Neural cell (in vitro differentiated cells): ENCODE results near the gene TGFBR3. TPM values are rescaled to one million over a fixed set of nuclear protein-coding genes. Genes with fewer than 3 reads are reported as not detected.

Experiments
- H2AFZ ChIP-seq: fragments of 200-600, 300-800 bp; sonication (generic), shearing (Covaris generic); 2 replicates; pipeline ENCODE4 v1.6.0; 2014; ENCODE audit warnings: low read depth, mild to moderate bottlenecking, antibody characterized with exemption, low read length, moderate library complexity
- H3F3A ChIP-seq: fragments of 200-600 bp; shearing (Covaris generic); 2 replicates; pipeline ENCODE4 v1.6.1; 2016; ENCODE audit warnings: mild to moderate bottlenecking, moderate library complexity, mixed read lengths, antibody characterized with exemption, low read length; ENCODE audit not compliant: insufficient read depth, poor library complexity, severe bottlenecking
- H3K27ac ChIP-seq: fragments of 200-600, 300-800 bp; sonication (generic), shearing (Covaris generic); 2 replicates; pipeline ENCODE4 v1.5.1; 2014; ENCODE audit warnings: mild to moderate bottlenecking, low read length, moderate library complexity
- H3K27me3 ChIP-seq: fragments of 300-800, 200-600 bp; sonication (generic), shearing (Covaris generic); 2 replicates; pipeline ENCODE4 v1.6.0; 2014; ENCODE audit warnings: mild to moderate bottlenecking, low read depth, low read length, moderate library complexity; ENCODE audit not compliant: insufficient read depth
- H3K36me3 ChIP-seq: fragments of 300-800, 200-600 bp; sonication (generic), shearing (Covaris generic); 2 replicates; pipeline ENCODE4 v1.5.1; 2014; ENCODE audit warnings: mild to moderate bottlenecking, antibody characterized with exemption, low read length, moderate library complexity; ENCODE audit not compliant: insufficient read depth
- H3K4me2 ChIP-seq: fragments of 300-800, 200-600 bp; sonication (generic), shearing (Covaris generic); 2 replicates; pipeline ENCODE4 v1.6.0; 2014; ENCODE audit warnings: mild to moderate bottlenecking, low read length
- H3K4me3 ChIP-seq: fragments of 300-800, 200-600 bp; sonication (generic), shearing (Covaris generic); 2 replicates; pipeline ENCODE4 v1.5.1; 2014; ENCODE audit warnings: mild to moderate bottlenecking, low read length, moderate library complexity
- H3K79me2 ChIP-seq: fragments of 200-600 bp; shearing (Covaris generic); replicated peaks from 2 replicates; pipeline ENCODE4 v1.6.0; 2014; ENCODE audit warnings: mild to moderate bottlenecking, low read length, moderate library complexity; ENCODE audit not compliant: insufficient read depth
- H3K9ac ChIP-seq: fragments of 300-800, 200-600 bp; sonication (generic), shearing (Covaris generic); 2 replicates; pipeline ENCODE4 v1.6.1; 2016; ENCODE audit warnings: mild to moderate bottlenecking, low read length, mixed read lengths
- H3K9me2 ChIP-seq: fragments of 200-600 bp; shearing (Covaris generic); 2 replicates; pipeline ENCODE4 v1.6.1; 2016; ENCODE audit warnings: mild to moderate bottlenecking, low read length, mixed read lengths; ENCODE audit not compliant: insufficient read depth
- H3K9me3 ChIP-seq: fragments of 200-600, 300-800 bp; sonication (generic), shearing (Covaris generic); 2 replicates; pipeline ENCODE4 v1.6.1; 2016; ENCODE audit warnings: mild to moderate bottlenecking, mixed run types, low read length, moderate library complexity, mixed read lengths
- H4K20me1 ChIP-seq: fragments of 200-600 bp; shearing (Covaris generic); 2 replicates; pipeline ENCODE4 v1.6.1; 2016; ENCODE audit warnings: mild to moderate bottlenecking, mixed run types; ENCODE audit not compliant: insufficient read depth
- CTCF ChIP-seq: fragments of 450-650 bp; IDR thresholded peaks from 2 replicates; pipeline ENCODE4 v1.5.1; 2014; ENCODE audit warnings: antibody characterized with exemption, mild to moderate bottlenecking, moderate library complexity; ENCODE audit not compliant: poor library complexity, severe bottlenecking
- EP300 ChIP-seq: fragments of 450-650 bp; conservative IDR thresholded peaks from 2 replicates; pipeline ENCODE4 v1.6.1; 2014; ENCODE audit warnings: antibody characterized with exemption, mild to moderate bottlenecking, moderate library complexity; ENCODE audit not compliant: poor library complexity, severe bottlenecking
- EZH2 ChIP-seq: fragments of 200-600, 300-800 bp; shearing (Covaris generic), sonication (generic); IDR thresholded peaks from 2 replicates; pipeline ENCODE4 v1.6.1; 2014; ENCODE audit warnings: antibody characterized with exemption, low read length, borderline replicate concordance, mild to moderate bottlenecking; ENCODE audit not compliant: insufficient read depth, poor library complexity, severe bottlenecking
- MXI1 ChIP-seq: fragments of 450-650 bp; conservative IDR thresholded peaks from 2 replicates; pipeline ENCODE4 v1.6.1; 2014; ENCODE audit warnings: antibody characterized with exemption, mild to moderate bottlenecking; ENCODE audit not compliant: poor library complexity, severe bottlenecking
- POLR2AphosphoS5 ChIP-seq: IDR thresholded peaks from 2 replicates; pipeline ENCODE4 v1.6.1; 2012
- RAD21 ChIP-seq: fragments of 450-650 bp; conservative IDR thresholded peaks from 2 replicates; pipeline ENCODE4 v1.6.1; 2014; ENCODE audit warnings: antibody characterized with exemption, mild to moderate bottlenecking, moderate library complexity
- SMC3 ChIP-seq: fragments of 450-650 bp; conservative IDR thresholded peaks from 2 replicates; pipeline ENCODE4 v1.6.1; 2014; ENCODE audit warnings: antibody characterized with exemption, mild to moderate bottlenecking, moderate library complexity; ENCODE audit not compliant: poor library complexity
- TAF1 ChIP-seq: IDR thresholded peaks from 2 replicates; pipeline ENCODE4 v1.6.1; 2012; ENCODE audit warnings: low read depth
- polyA plus RNA-seq: library from polyadenylated mRNA; depleted of rRNA; stranded (reverse); fragments of >200 nt; gene quantifications from 2 replicates; pipeline ENCODE4 v1.2.3, GENCODE V29; 2014
- TF ChIP-seq, protein P1 (sequence below): IDR thresholded peaks from 2 replicates; pipeline ENCODE4 v1.6.1; 2012; ENCODE audit warnings: borderline replicate concordance

Gene TGFBR3
- polyA plus RNA-seq, 1 donor from 2014 or later, result 0.25 TPM

DNA sequence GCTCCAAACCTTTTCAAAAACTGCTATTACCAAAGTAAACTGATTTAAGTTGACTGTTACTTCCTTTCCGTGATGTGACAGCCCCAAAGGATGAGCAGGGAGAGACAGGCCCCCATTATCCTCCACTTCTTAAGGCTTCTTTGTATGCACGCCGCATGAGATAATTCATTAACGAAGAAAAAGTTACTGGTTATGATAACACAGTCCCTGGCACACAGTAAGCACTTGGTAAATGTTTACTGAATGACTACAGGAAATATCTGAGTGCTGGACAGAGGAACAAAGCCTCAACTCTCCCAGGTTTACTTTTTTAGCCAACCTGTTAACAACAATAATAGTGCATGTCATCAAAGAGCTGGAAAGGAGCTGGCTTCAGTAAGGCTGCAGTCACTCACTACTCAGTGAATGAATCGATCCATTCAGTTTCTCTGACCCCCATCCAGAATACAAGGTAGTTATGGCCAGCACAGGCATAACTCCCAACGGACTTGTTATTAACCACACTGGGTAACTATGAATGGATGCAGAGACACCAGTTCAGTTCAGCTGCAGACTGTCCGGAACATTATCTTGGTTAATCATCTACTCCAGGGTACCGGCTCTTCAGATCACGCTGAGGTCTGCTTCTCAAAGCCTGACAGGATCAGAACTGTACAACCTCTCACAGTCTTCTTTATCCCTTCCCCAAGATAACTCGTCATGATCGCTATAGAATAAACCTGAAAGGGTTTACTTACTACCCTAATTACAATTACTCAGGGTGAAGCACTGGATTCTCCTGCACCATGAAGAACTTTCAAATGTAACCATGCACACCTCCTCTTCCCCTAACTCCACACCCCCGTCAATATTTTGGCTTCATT is 58.3 kb downstream of the TGFBR3 start:
- H3K9me3 ChIP-seq, result no peaks in the 10 kb centered on the region
- H3F3A ChIP-seq, result no peaks in the 10 kb centered on the region
- no peaks in the 10 kb centered on the region for H3K36me3 ChIP-seq
- no peaks in the 10 kb centered on the region for H4K20me1 ChIP-seq
- H3K4me3 ChIP-seq, result no peak overlapping the region
- no peak overlapping the region for H3K4me2 ChIP-seq
- H2AFZ ChIP-seq, result no peak overlapping the region
- TF ChIP-seq CTCF (no peak), MXI1 (no peak), TAF1 (no peak), POLR2AphosphoS5 (no peak), RAD21 (no peak), SMC3 (no peak), EZH2 (no peak), EP300 (no peak)
- TF ChIP-seq, protein P1, sequence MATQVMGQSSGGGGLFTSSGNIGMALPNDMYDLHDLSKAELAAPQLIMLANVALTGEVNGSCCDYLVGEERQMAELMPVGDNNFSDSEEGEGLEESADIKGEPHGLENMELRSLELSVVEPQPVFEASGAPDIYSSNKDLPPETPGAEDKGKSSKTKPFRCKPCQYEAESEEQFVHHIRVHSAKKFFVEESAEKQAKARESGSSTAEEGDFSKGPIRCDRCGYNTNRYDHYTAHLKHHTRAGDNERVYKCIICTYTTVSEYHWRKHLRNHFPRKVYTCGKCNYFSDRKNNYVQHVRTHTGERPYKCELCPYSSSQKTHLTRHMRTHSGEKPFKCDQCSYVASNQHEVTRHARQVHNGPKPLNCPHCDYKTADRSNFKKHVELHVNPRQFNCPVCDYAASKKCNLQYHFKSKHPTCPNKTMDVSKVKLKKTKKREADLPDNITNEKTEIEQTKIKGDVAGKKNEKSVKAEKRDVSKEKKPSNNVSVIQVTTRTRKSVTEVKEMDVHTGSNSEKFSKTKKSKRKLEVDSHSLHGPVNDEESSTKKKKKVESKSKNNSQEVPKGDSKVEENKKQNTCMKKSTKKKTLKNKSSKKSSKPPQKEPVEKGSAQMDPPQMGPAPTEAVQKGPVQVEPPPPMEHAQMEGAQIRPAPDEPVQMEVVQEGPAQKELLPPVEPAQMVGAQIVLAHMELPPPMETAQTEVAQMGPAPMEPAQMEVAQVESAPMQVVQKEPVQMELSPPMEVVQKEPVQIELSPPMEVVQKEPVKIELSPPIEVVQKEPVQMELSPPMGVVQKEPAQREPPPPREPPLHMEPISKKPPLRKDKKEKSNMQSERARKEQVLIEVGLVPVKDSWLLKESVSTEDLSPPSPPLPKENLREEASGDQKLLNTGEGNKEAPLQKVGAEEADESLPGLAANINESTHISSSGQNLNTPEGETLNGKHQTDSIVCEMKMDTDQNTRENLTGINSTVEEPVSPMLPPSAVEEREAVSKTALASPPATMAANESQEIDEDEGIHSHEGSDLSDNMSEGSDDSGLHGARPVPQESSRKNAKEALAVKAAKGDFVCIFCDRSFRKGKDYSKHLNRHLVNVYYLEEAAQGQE, result no peak
- H3K27ac ChIP-seq, result no peak overlapping the region
- H3K79me2 ChIP-seq, result no peaks in the 10 kb centered on the region
- H3K9ac ChIP-seq, result no peak overlapping the region
- H3K27me3 ChIP-seq, result no peaks in the 10 kb centered on the region
- H3K9me2 ChIP-seq, result no peaks in the 10 kb centered on the region

DNA sequence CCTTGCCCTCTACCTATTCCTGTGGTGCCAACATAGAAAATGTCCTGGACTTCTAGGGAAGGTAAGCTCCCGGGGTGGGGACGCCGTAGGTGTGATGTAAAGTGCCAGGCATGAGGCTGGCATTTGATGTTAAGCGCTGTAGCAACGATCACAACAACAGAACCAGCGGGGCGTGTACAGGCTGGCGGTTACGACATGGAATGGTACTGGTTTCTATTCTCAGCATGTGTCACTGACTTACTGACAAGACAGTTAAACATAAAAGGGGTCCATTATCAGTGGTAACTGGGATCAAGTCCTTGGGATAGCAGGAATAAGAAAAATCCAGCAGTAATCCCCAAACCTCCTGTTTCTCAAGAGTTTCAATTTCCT is 58.9 kb downstream of the TGFBR3 start:
- H3K27me3 ChIP-seq, result no peaks in the 10 kb centered on the region
- no peak overlapping the region for H2AFZ ChIP-seq
- H3K4me2 ChIP-seq, result no peak overlapping the region
- H3K4me3 ChIP-seq, result no peak overlapping the region
- H3F3A ChIP-seq, result no peaks in the 10 kb centered on the region
- H3K27ac ChIP-seq, result no peak overlapping the region
- H3K36me3 ChIP-seq, result no peaks in the 10 kb centered on the region
- H4K20me1 ChIP-seq, result no peaks in the 10 kb centered on the region
- H3K9ac ChIP-seq, result no peak overlapping the region
- TF ChIP-seq, protein P1, result no peak
- TF ChIP-seq EP300 (no peak), SMC3 (no peak), CTCF (no peak), POLR2AphosphoS5 (no peak), TAF1 (no peak), RAD21 (no peak), EZH2 (no peak), MXI1 (no peak)
- no peaks in the 10 kb centered on the region for H3K79me2 ChIP-seq
- H3K9me3 ChIP-seq, result no peaks in the 10 kb centered on the region
- no peaks in the 10 kb centered on the region for H3K9me2 ChIP-seq
